Amniotic stem cell (primary cell): Measurements from ENCODE around the gene CACNA2D2.

Experiments used
- DNase-seq: peaks from one replicate; lab custom pipeline; 2025; lab: John Stamatoyannopoulos, UW

The CACNA2D2 gene

DNA sequence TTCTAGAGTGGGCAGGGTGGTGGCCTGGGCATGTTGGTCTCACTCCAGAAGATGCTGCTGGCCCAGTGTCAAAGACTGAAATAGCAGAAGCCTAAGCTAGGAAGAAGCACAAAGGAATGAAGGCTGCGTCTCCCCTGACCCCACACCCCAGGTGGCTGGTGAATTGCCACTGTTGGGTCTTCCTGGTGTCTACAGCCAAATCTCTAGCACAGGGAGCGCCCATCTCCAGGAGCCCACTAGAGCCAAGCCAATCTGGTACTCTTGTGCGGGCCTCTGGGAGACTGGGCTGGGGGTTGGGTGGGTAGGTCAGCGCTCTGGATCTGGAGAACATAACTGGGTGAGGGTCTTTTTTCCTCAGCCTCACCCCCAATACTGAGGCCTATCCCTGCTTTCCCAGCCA, 176.3 kb downstream of the CACNA2D2 start:
- no peak for DNase-seq

DNA sequence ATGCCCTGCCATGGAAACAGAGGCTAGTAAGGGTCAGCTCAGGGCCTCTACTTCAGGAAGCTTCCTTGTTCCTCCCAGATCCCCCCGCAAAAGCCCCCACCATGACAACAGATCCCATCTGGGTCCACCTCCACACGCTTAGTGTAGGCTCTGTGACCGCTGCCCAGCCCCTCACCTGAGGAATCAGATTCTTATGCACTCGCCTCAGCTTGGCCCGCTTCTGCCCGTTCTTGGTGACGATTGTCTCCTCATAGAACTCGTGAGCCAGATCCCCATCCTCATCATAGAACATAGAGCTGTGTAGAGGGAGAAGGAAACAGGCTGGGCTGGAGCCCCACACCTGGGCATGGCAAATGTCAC, 177.3 kb downstream of the CACNA2D2 start:
- DNase-seq, result no peak

DNA sequence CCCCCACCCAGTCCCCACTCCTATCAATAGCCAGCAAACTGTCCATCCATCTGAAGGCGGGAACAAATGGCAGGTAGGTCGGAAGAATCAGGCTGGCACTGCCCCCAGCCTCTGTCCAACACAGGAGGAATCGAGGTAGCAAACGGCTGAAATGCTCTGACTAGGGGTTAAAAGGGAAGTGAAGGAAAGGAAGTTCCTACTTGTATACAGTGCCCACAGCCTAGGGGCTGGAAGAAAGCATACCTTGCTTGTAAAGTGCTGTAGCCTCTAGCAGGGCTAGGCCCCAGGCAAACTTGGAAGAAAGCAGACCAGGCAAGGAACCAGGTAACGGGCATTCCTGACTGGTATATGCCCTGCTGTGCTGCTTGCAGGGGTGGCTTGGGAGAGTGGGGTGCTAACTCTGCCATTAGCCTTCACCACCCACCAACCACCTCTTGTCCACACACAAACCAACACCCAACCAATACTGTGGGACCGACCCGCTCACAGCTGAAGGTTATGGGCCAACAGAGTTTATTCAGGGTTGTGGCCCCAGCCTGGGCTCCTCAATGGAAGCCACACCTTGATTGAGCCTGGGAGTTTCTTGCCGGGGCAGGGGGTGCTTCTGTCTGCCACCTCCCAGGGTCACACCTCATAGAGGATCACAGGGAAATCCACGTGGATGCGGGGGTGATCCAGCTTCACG, 177.8 kb downstream of the CACNA2D2 start:
- no peak for DNase-seq

DNA sequence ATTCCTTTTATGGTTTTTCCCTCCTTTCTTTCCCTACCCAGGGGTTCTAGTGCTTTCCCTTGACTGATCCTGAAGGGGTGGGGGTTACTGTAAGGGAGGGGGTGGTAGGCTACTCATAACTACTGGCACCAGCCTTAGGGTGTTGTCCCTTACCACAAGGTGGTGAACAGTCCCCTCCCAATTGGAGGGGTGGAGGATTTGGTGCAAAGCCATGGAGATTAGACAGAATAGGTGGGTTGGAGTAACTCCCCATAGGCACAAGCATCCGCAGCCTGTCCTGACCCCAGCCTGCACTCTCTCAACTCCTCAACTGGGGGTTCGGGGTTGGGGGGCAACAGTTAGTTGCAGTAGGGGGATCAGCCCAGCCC, 178.3 kb downstream of the CACNA2D2 start:
- DNase-seq, result no peak

DNA sequence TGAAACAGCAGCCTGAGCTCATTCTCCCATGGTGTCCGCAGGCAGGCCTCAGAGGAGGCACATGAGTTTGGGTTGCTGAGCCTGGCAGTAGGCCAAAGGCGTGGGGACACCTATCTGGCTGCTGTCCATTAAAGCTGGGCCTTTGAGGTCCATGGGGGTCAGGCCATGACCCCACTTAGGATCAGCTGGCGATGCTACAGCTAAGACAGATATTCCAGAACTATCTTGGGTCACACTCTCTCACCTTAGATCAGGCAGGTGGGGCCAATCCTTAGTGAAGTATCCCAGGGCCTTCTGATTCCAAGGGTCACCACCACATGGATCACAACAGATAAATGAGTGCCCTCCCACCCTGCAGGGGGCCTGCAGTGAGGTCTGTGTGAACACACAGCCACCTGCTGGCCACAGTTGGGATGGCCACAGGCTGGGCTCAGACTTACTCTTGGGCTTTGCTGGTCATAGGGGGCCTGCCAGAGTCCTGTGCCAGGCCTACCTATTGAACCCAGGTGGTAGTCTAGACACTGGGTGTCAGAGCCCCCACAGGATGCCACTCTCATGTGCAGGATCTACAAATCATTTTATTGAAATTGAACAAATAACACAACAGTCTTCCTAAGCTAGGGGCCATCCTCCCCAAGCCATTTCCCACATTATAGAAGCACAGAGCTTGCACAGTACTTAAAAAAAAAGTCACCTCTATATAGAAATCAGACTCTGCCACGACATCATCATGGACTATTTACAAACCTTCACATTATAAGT, 178.9 kb downstream of the CACNA2D2 start:
- DNase-seq, result peak; percentile 37

DNA sequence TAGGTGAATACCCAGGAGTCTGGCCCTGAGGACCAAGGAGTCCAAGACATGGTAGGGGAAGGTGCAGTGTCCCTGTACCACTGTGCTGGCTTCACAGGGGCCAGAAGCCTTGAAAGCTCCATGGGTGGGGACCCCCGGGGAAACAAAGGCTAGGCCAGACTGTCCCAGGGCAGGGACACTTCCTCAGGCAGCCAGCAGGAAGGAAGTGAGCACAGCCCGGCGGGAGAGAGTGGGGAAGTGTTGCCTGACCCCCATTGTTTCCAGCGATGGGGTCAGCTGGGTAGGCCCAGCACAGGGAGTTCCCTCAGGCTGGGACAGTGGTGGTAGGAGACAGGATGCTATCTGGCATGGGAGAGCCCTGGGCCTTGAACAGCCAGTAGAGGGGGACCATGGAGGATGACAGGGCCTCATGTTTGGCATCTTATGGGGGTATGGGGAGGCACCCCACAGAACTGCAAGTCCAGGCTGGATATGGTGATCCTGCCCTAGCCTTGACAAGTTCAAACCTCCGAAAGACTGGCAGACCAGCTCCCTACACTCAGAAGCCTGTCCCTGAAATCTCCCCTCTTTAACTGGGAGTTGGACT, 179.7 kb downstream of the CACNA2D2 start:
- no peak for DNase-seq

DNA sequence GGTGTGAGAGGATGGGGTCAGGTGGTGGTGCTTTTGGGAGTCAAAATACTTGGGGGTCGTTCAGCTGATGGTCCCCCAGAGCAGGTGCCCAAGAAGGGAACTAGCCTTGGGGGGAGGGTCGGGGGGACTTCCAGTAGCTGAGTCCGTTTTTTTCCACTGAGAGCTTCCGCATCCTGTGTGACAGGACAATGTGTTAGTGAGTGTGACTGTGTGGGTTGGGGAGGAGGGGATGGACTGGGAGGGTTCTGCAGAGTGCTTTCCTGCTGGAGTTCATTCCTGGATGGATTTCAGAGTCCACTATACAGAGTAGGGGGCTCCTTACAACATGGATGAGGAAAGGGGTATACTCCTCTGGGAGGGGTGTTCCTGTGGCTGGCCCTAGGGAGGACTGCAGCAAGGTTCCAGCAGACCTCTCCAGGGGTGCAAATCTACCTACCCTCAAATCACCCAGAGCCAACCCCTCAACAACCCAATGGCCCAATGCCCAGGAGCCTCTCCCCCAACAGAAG, 180.3 kb downstream of the CACNA2D2 start:
- DNase-seq, result no peak

DNA sequence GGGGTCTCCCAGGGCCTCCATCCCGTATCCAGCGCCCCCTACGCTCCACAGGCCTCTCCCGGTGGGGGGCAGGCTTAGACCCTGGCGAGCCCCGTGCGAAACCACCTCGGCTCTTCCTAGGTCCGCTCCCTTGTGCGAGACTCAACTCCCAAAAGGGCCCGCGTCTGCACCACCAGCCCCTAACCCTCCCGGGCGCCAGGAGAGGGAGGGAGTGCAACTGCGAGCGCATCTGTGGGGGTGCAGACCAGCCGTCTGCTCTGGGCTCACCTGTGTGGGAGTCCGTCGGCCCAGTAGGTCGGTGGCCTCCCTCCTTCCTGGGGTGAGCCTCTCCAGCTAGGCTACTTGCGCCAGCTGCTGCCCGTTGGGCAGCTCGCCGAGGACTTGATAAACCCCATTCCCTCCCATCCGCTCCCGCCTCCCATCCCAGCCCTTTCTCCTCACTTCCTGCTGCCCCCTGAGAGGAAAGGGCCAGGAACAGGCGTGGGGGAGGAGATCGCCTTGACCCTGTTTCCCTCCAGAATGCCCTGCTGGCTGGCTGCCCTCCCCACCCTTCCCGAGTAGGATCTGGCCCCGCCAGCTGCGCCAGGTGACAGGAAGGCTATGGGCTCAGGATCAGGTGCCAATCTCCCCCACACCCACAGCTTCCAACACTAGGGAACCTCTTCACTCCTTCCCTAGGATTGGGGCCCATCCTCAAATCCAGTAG, 180.9 kb downstream of the CACNA2D2 start, which contains the start of gene HYAL2:
Gene HYAL2, minus strand, starts transcription at position 360 of the 706 bp plus-strand sequence. CDS start 2,256 bp downstream, outside the sequence.
- no peak for DNase-seq

DNA sequence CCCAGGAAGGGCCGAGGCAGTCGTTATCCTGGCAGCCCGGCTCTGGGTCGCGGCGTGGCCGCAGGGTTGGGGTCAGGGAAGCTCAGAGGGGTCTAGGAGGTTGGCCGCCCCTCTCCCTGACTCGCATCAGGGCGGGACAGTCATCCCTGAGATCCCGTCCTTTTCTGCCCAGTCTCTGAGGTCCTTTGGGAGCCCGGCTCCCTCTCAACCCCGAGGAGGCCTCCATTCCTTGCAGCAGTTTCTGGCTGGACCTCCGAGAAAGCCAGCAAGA, 181.4 kb downstream of the CACNA2D2 start:
- no peak for DNase-seq

DNA sequence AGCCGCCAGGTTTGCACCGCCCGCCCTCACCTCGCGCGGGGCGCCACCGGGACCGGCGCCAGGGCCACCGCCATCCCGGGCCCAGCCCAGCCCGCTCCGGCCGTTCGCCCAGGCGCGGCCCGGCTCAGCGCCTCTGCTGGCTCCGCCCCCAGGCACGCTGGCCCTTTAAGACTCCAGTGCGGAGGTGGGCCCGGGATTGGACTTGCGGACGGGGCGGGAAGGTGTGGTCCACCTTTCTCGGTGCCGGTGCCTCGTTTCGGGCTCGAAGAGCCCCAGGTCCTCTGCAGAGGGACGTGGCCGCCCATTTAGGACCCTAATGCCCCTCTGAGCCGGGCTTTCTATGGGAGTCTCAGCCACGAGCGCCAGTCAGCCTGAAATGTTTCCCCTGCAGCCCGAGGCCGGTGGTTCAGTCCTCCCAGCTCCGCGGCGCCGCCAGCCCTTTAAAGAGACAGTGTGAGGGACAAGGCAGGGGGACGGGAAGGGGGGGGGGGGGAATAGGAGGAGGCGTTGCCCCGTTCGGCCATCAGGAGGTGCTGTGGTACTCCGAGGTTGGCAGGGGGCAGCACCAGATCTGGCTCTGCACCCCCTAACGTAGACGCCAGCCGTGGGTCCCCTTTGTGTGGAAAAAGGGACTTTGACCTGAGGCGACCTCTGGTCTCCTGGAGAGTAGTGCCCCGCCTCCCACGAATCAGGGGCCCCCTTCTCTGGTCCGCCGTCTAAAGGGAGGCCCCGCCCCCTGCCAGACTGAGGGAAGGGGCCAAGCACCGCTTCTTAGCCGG, 181.9 kb downstream of the CACNA2D2 start:
- peak; percentile 81 for DNase-seq

DNA sequence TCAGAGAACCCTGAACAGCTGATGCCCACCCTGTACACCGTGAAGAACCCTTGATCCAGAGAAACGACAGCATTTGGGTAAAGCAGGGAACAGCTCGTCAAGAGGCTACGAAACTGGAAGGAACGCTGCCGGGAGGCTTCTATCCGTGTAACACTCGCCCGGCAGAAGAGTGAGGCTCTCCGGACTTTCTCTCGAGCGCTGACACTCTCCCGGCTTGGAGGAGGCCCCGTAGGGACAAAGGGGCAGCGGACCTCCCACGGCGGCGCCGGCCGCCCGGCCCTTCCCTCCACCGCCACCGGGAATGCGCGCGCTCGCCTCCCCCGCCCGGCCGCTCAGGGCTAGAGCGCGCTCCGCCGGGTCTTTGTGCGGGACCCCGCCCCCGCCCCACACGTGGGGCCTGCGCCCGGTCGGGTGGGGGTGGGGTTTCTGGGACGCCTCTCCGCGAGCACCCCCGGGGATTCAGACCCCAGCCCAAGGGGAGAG, 182.5 kb downstream of the CACNA2D2 start:
- peak; percentile 14 for DNase-seq

DNA sequence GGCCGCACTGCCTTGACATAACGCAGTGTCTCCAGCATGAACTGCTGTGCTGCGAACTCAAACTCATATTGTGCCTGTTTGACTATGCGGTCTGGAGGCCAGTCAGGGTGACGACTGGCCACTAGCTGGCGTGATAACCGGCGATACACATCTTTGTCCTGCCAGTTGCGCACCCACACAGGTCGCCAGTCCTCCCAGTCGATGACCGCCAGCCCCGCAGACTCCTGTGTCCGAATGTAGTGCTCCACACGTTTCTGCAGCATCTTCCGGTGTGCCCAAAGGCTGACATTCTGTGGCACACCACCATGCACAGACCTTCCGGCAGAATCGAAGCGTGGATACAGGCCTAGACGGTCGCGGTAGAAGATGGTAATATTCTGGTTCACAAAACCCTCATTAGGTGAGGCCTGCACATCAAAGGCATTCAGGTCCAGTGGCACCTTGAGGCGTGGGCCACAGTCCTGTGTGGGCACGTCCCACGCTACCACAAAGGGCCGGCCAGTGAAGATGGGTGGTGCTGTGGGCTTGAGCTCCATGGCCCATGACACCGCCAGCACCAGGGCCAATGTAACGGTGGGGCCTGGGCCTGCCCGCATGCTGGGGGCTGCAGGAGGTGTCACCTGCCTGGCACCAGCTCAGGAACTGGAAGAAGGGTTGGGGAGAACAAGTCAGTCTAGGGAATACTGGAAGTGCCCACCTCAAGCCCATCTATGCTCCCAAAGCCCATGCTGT, 183.4 kb downstream of the CACNA2D2 start:
- no peak for DNase-seq

DNA sequence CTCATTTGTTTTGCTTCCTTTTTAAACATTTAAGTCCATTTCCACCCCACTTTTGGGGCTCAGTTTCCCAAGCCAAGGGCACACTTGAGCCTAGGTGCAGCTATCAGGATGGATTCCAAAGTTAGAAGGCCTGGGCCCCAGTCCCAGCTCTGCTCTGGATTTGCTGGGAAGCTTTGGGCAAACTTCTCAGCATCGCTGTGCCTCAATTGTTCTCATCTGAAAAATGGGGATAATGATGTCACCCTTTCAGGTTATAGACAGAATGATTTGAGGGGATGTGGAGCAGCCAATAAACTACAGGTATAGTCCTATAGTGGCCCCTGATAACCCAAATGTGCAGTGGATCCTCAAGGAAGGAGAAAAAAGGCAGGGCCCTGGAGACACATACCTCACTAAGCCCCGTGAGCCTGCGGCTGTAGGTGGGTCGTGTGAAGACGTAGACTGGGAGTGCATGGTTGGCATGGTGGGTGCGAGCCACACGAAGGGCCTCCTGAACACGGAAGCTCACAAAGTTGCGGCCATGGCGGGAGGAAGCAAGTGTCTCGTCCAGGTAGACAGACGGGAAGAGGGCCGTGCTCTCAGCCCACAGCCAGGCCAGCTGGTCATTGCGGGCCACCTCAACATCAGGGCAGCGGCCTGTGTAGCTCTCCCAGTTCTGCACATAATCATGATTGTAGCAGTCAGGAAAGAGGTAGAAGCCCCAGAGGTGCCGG, 184.1 kb downstream of the CACNA2D2 start:
- DNase-seq, result no peak

DNA sequence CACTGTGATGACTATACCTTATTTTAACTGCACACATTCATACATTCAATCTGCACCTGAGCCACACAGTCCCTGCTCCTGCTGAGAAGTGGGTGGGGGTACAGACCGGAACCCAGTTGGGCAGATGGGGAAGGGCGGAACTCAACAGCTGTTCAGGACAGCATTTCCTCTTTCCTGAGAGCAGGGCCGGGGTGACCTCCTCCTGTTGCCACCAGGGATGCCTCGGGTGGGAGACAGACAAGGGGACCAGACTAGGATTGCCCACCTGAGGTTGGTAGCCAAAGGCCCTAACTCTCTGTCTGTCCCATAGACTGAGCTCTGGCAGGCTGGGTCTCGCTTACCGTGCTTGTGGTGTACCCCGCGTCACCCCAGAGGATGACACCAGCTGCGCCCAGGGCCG, 184.8 kb downstream of the CACNA2D2 start:
- no peak for DNase-seq

DNA sequence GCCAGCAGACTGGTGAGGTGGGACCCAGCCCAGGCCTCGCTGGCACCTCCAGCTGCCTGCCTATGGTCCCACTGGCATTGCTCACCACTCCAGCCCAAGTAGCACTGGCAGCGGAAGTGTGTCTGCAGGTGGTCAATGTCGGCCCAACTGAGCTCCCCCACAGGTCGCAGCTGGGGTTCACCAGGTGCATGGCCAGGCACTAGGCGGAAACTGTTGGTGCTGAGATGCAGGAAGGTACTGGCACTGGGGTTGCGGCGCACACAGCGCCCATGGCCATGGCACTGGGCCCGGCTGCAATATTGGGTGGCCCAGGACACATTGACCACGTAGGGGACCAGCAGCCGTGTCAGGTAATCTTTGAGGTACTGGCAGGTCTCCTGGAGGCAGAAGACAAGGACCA, 185.3 kb downstream of the CACNA2D2 start:
- no peak for DNase-seq

DNA sequence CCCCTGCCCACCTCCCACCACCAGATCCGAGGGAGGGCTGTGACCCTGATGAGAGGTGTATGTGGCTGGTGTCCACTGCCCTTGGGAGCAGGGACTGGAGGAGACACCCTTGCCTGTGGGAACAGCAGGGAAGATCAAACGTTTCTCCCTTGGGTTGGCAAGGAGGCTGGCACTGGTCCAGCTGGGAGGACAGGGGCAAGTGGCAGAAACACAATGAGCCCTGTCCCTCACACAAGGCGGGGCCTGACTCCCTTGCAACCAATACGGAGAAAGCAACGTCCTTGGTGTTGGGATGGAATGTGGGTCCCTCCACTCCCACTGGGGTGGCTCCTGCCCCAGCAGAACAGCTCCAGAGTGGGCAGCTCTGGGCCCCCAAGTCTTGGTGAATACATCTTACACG, 186.1 kb downstream of the CACNA2D2 start:
- no peak for DNase-seq

DNA sequence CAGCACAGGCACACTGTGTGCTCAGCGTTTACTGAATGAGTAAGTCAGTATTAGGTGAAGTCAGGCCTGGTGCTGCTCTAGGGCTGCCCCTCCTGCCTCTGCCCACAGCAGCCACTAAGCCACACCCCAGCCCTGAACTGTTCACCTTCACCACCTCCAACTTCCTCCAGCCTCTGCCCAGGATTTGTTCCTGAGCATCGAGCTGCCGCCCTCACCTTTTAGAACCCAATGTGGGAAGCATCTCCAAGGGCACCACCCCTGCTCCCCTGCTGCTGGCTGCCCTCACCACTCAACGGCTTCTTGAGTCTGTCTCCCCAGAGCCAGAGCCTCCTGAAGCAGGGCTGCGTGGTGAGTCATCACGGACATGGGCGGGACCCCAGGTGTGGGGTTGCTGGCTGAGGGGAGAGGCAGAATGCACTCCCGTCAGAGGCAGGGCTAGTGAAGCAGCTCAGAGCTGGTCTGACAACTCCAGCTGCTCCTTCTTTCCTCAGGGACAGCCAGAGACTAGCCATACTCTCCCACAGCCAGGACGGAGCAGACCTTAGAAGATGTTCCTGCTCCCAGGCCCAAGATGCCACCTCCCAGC, 186.7 kb downstream of the CACNA2D2 start:
- no peak for DNase-seq

DNA sequence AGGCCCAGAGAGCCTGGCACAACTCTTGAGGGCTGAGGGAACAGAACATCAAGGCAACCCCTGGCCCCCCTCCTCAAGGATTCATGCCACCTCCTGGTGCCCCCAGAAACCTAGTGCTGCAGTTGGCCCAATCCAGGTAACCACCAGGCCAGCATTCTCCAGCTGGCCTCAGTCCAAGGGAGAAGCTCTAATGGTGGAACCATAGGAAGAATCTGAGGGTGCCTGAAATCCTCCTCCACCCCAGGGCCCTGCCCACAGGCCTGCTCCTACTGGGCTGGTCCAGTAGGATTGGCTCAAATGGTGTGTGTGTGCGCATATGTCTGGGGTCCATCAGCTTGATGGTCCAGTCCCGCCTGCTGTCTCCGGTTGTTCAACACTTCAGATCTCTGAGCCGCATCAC, 188.6 kb downstream of the CACNA2D2 start:
- no peak for DNase-seq

DNA sequence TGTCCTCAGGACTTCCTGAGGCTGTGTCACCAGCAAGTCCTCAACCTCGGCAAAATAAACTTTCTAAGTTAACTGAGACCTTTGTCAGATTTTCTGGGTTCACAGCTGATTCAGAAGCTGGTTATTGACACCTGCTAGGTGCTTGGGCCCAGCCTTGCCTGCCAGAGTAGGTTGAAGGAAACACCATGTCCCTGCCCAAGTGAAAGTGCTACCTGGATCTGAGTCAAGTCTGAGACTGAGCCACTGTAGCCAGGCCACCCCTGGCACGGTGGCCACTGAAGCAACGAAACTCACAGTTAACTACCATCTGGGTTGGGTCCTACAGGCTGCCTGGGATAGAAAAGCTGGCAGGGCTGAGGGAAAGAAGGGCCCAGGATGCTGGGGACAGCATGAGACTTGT, 189.1 kb downstream of the CACNA2D2 start:
- DNase-seq, result no peak
